AG09319 (cell line): ENCODE results near the gene NGEF.

Source experiments
- DNase-seq: peaks from one replicate; pipeline ENCODE4 v3.0.0-alpha.2; 2010; ENCODE audit warnings: low read depth; ENCODE audit errors: extremely low read depth
- CTCF ChIP-seq: IDR thresholded peaks from 2 replicates; pipeline ENCODE4 v1.5.1; 2011; ENCODE audit warnings: low read depth, mild to moderate bottlenecking, inconsistent platforms, low read length, moderate library complexity

Gene NGEF

GRCh38 chr2:233040571-233040970 lies 27.5 kb upstream of the NGEF start:
- DNase-seq, result no peak

DNA sequence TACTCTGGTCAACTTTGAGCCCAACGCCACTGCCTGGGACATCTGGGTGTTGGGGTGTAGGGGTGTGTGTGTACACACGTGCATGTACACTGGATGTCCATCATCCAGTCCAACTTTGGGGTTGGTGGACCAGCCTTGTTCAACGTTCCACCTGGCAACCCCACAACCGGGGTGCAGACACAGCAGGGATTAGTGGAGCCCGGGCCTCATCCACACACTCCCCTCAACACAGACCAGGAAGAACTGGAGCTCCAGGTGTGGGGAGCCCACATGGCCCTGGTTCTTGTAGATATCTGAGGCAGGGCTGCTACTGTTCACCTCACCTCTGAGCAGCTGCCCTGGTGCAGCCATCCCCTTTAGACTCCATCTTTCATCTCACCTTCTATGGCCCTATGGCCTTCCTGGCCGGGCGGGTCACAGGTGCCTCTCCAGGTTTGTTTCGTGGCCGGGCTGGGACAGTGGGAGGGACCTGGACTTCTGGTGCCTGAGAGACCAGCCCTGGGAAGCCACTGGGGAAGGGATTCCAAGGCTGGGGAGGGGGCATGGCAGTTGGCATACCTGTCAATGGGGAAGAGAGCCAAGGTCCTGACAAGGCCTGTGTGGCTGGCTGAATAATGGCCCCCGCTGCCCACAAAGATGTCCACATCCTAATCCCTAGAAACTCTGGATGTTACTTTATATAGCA lies 26.9 kb upstream of the NGEF start:
- no peak for TF ChIP-seq CTCF

More at GRCh38 chr2:233040571-233040970, 27.5 kb upstream of the NGEF start:
- TF ChIP-seq CTCF, result no peak

GRCh38 chr2:233039212-233039845 lies 26.3 kb upstream of the NGEF start:
- DNase-seq, result no peak
- TF ChIP-seq CTCF, result no peak

More for the DNA sequence above, 26.9 kb upstream of the NGEF start:
- DNase-seq, result no peak

DNA sequence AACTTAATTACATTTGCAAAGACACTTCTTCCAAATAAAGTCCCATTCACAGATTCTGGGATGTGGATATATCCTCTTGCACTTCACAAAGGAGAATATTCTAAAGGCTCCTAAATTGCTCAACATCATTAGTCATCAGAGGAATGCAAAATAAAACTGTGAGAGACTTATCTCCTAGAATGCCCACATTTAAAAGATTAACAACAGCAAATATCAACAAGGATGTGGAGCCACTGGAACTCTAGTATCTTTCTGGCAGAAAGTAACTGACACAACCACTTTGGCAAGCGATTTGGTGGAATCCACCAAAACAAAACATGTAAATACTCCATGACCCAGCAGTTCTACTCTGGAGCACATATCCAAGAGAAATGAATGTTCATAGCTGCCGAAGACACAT lies 24.0 kb upstream of the NGEF start:
- no peak for TF ChIP-seq CTCF
- no peak for DNase-seq

DNA sequence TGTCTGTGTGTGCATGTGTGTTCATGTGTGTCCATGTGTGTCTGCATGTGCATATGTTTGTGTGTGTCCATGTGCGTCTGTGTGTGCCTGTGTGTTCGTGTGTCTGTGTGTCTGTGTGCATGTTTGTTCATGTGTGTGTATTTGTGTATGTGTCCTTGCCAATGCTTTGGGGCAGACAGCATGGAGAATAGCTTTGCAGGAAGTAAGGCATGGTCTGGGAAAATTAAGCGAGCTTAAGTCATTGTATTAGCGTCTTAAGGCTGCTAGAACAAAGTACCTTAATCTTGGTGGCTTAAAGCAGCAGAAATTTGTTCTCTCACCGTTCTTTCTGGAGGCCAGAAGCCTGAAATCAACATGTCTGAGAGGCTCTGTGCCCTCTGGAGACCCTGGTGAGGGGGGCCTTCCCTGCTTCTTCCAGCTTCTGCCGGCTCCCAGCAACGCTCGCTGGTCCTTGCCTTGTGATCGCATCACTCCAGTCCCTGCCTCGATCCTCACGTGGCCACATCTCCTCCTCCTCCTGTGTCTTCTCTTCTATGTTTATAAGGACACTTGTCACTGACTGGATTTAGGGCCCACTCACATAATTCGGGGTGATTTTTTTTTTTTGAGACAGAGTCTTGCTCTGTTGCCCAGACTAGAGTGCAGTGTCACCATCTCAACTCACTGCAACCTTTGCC lies 23.2 kb upstream of the NGEF start:
- no peak for TF ChIP-seq CTCF
- no peak for DNase-seq

- no peak for DNase-seq
- TF ChIP-seq CTCF, result no peak
Measured at GRCh38 chr2:233035426-233036161, 22.5 kb upstream of the NGEF start.
